ENCODE measurements around the gene ZNF536.

- no peak for TF ChIP-seq EZH2 (IDR thresholded peaks at IDR 0.05; ENCODE audit: low read length, missing control alignments)
- TF ChIP-seq CTCF (conservative IDR thresholded peaks at IDR 0.05 in 1 of 2, IDR thresholded peaks at IDR 0.05 in 1 of 2; ENCODE audit: low read depth in 1 of 2, low read length in 2 of 2) = no peak
Measured at GRCh38 chr19:30580673-30581072, 208.5 kb downstream of the ZNF536 start.
